Peyer's patch (tissue), 4 donors: ENCODE measurements around the gene BRMS1L.

Experiments used
- CTCF ChIP-seq, 6 experiments: fragments of 450-650 bp in 4 of 6; fragments of 200-600 bp in 2 of 6; sonication (generic) in 1 of 6; IDR thresholded peaks; one replicate each; pipeline ENCODE4 v1.5.1; 2017 to 2019; ENCODE audit warnings: antibody characterized with exemption in 6 of 6, mild to moderate bottlenecking in 3 of 6, moderate library complexity in 1 of 6
- POLR2A ChIP-seq, 2 donors: fragments of 450-650 bp; IDR thresholded peaks; one replicate each; pipeline ENCODE4 v1.5.1; 2017; ENCODE audit warnings: antibody characterized with exemption in 2 of 2, mild to moderate bottlenecking in 2 of 2, moderate library complexity in 2 of 2

- no peak for TF ChIP-seq POLR2A (IDR thresholded peaks at IDR 0.05)
- TF ChIP-seq CTCF (IDR thresholded peaks at IDR 0.05), result no peak
These were observed 72.2 kb downstream of the BRMS1L start for GRCh38 chr14:35898217-35898775.
